ENCODE data around the gene CELSR3. TPM values are rescaled to one million over a fixed set of nuclear protein-coding genes. Genes with fewer than 3 reads are reported as not detected.
A peak's percentile ranks its signal among the peaks of the same experiment; 100 is the strongest.

CELSR3 gene
- total RNA-seq, 1 donor from 2014 or later: 1.2 TPM

DNA sequence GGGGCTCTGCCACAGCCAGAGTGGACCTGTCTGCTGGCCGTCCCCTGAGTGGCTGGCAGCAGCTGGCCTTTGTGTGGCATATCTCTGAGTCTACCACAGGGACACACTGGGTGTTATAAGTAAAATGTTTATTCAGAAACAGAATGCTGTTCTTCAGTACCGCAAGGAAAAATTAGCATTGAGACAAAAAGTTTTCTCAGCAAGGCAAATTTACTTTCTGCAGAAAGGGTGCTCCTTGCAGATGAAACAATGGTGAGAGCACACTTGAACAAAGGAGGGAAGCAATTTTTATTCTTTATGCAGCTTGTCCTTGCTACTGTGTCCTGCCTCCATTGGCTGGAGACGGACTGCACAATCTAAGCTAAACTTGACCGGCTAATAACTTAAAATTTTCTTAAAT is 45.1 kb downstream of the CELSR3 start:
- no peak for ATAC-seq

DNA sequence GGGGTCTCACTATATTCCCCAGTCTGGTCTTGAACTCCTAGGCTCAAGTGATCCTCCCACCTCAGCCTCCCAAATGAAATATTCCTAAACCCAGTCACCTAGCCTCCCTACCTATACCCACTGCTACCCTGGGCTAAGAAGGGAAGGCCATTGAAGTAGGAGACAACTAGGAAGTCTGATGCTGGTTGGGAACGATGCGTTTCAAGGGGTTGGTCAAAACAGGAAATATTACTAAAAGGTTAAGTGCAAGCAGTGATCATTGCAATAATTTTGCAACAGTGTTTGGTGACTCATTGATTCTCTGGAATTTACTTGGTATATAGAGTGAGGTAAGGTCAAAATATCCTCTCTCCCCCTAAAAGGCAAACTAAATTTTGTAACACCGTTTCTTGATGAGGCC is 48.6 kb downstream of the CELSR3 start:
- ATAC-seq (peak; percentile 6), DNase-seq (no peak)
- H3K9me3 ChIP-seq: peaks cover 9% of the 10 kb centered on the region
- intact Hi-C loops (cut with DNase I): no loop called here
- TF ChIP-seq, protein P1, sequence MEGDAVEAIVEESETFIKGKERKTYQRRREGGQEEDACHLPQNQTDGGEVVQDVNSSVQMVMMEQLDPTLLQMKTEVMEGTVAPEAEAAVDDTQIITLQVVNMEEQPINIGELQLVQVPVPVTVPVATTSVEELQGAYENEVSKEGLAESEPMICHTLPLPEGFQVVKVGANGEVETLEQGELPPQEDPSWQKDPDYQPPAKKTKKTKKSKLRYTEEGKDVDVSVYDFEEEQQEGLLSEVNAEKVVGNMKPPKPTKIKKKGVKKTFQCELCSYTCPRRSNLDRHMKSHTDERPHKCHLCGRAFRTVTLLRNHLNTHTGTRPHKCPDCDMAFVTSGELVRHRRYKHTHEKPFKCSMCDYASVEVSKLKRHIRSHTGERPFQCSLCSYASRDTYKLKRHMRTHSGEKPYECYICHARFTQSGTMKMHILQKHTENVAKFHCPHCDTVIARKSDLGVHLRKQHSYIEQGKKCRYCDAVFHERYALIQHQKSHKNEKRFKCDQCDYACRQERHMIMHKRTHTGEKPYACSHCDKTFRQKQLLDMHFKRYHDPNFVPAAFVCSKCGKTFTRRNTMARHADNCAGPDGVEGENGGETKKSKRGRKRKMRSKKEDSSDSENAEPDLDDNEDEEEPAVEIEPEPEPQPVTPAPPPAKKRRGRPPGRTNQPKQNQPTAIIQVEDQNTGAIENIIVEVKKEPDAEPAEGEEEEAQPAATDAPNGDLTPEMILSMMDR (IDR thresholded peaks at IDR 0.05): no peak
- H3K36me3 ChIP-seq: no peaks in the 10 kb centered on the region
- H3K27me3 ChIP-seq: no peaks in the 10 kb centered on the region
- H3K4me1 ChIP-seq: peaks cover 7% of the 10 kb centered on the region
- no peak overlapping the region for H3K4me3 ChIP-seq
- no peak overlapping the region for H3K27ac ChIP-seq

More for the DNA sequence above, 45.1 kb downstream of the CELSR3 start:
- Histone ChIP-seq H3K36me3 (no peaks in the 10 kb centered on the region), H3K27me3 (no peaks in the 10 kb centered on the region), H3K4me1 (no peaks in the 10 kb centered on the region), H3K27ac (no peak overlapping the region), H3K4me3 (no peak overlapping the region), H3K9me3 (peaks cover 9% of the 10 kb centered on the region)
- intact Hi-C loops (cut with DNase I): no loop called here
- no peak for DNase-seq
- TF ChIP-seq, protein P1 (IDR thresholded peaks at IDR 0.05): no peak

DNA sequence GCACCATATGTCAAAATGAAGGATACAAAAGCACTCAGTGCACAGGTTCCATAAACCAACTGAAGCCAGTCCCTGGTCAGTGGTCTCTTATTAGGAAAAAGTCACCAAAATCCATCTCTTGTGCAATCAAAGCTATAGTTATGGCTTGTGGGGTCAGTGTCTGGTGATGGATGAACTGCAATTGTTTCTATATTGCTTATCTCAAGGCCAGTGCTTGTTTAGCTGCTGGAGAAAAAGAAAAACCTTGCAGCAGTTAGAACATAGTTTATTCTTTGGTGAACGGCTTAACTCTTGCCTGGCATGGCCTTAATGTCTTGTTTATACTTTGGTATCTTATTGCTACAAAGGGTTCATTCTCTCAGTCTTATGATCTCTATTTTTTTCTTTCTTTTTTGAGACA is 50.4 kb downstream of the CELSR3 start:
- H3K4me3 ChIP-seq: no peak overlapping the region
- intact Hi-C loops (cut with DNase I): no loop called here
- peaks cover 18% of the 10 kb centered on the region for H3K4me1 ChIP-seq
- H3K27me3 ChIP-seq: no peaks in the 10 kb centered on the region
- H3K9me3 ChIP-seq: peaks cover 4% of the 10 kb centered on the region
- DNase-seq (no peak), ATAC-seq (no peak)
- TF ChIP-seq, protein P1 (IDR thresholded peaks at IDR 0.05): no peak
- H3K36me3 ChIP-seq: peaks cover 11% of the 10 kb centered on the region
- H3K27ac ChIP-seq: no peak overlapping the region

DNA sequence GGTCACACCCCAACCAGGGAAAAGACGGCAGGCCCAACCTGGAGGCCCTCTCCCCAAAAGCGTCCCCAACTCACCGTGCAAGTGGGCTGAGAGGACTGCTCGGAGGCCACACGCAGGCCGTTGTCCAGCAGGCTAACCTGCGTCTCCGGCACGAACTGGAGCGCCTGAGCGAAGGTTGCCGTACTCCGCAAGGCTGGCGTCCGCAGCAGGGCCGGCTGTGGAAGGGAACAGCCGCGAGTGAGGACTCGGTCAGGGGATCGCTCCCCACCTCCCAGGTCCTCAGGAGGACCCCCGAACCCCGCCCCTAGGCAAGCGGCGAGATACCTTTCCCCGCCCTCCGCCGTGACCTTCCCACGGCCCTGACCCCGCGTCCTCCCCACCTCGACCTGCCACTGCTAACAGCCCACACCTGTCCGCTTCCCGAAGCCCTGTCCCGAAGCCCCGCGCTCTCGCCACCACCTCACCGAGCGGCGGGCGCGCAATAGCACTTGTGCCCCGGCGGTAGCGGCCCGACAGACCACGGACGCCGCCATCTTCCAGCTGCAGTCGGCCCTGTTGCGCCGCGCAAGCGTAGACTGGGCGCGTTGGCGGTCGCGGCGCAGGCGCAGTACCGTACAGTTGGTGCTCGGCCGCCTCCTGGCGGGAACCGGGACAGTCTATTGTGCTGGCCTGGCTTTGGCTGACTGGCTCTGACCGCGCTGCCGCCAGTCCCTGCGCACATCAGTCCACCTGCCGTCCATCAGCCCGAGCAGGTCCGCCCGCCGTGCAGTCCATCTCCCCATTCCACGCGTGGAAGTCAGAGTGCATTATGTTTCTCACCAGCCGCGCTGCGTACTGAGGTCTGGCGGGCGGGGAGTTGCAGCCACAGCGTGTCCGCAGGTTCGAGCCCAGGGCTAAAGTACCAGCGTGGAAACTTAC is 53.3 kb downstream of the CELSR3 start, which contains the start of gene UQCRC1:
Gene UQCRC1, minus strand, starts transcription at position 559 of the 918 bp plus-strand sequence. Its CDS starts 26 bp downstream, at position 533.
- intact Hi-C loops (cut with DNase I): no loop called here
- H3K4me3 ChIP-seq: peak within 1 kb of the TSS; percentile 77
- TF ChIP-seq, protein P1 (IDR thresholded peaks at IDR 0.05): peak; percentile 77

DNA sequence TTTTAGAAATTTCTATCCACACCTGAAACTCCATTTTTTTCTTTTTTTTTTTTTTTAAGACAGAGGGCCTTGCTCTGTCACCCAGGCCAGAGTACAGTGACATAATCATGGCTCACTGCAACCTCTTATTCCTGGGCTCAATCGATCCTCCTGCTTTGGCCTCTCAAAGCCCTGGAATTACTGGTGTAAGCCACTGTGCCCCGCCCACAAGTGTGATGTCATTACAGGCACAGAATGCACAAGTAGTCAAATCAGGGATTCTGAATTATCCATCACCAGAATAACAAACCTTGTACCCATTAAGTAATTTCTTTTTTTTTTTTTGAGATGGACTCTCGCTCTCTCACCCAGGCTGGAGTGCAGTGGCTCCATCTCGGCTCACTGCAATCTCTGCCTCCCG is 55.2 kb downstream of the CELSR3 start:
- Histone ChIP-seq H3K4me3 (no peak overlapping the region), H3K4me1 (peaks cover 18% of the 10 kb centered on the region), H3K27me3 (no peaks in the 10 kb centered on the region), H3K27ac (no peak overlapping the region), H3K9me3 (no peaks in the 10 kb centered on the region), H3K36me3 (peaks cover 56% of the 10 kb centered on the region)
- no peak for DNase-seq
- no peak for ATAC-seq
- intact Hi-C loops (cut with DNase I): no loop called here
- TF ChIP-seq, protein P1 (IDR thresholded peaks at IDR 0.05): no peak

More for the DNA sequence above, 53.3 kb downstream of the CELSR3 start, which contains the start of gene UQCRC1:
- no peaks in the 10 kb centered on the region for H3K27me3 ChIP-seq
- H3K36me3 ChIP-seq: peaks cover 38% of the 10 kb centered on the region
- peak within 1 kb of the TSS; percentile 82 for H3K27ac ChIP-seq
- H3K4me1 ChIP-seq: peaks cover 18% of the 10 kb centered on the region
- peak; percentile 97 for DNase-seq
- H3K9me3 ChIP-seq: no peaks in the 10 kb centered on the region
- ATAC-seq: peak; percentile 99
